HG03575 (cell line): ENCODE data around the gene KRT37.

Experiments used
- ATAC-seq: cut with Tn5 transposase; IDR thresholded peaks from one replicate; pipeline ENCODE4 v1.9.1; 2021; ENCODE audit not compliant: unreplicated experiment, insufficient number of reproducible peaks, low FRiP score; ENCODE audit errors: extremely low read depth

KRT37 gene

GRCh38 chr17:41424111-41424635 is at the start of gene KRT37:
KRT37 (minus strand) TSS chr17:41424585; CDS start chr17:41424523, 62 bp downstream.
- ATAC-seq, result no peak

GRCh38 chr17:41468346-41468745 is 44.0 kb upstream of the KRT37 start:
- ATAC-seq, result no peak

- no peak for ATAC-seq
Measured at GRCh38 chr17:41467561-41467960, 43.2 kb upstream of the KRT37 start.

GRCh38 chr17:41466988-41467387 is 42.6 kb upstream of the KRT37 start, which contains the start of gene KRT32:
KRT32 (minus strand) TSS chr17:41467386; CDS start chr17:41467325, 61 bp downstream.
- ATAC-seq, result no peak

GRCh38 chr17:41464682-41465081 is 40.3 kb upstream of the KRT37 start:
- no peak for ATAC-seq

- ATAC-seq, result no peak
Measured at GRCh38 chr17:41464173-41464572, 39.8 kb upstream of the KRT37 start.

GRCh38 chr17:41463746-41464145 is 39.4 kb upstream of the KRT37 start:
- no peak for ATAC-seq

GRCh38 chr17:41462705-41463104 is 38.3 kb upstream of the KRT37 start:
- no peak for ATAC-seq

- ATAC-seq, result no peak
Measured at GRCh38 chr17:41457676-41458075, 33.3 kb upstream of the KRT37 start.

- ATAC-seq, result no peak
Measured at GRCh38 chr17:41456204-41456603, 31.8 kb upstream of the KRT37 start.

- ATAC-seq, result no peak
Measured at GRCh38 chr17:41455236-41455635, 30.9 kb upstream of the KRT37 start.

GRCh38 chr17:41453066-41453465 is 28.7 kb upstream of the KRT37 start:
- ATAC-seq, result no peak

GRCh38 chr17:41452281-41452680 is 27.9 kb upstream of the KRT37 start:
- no peak for ATAC-seq

- ATAC-seq, result no peak
Measured at GRCh38 chr17:41451154-41451728, 26.9 kb upstream of the KRT37 start.

GRCh38 chr17:41449008-41449407 is 24.6 kb upstream of the KRT37 start:
- no peak for ATAC-seq

GRCh38 chr17:41448506-41448905 is 24.1 kb upstream of the KRT37 start:
- no peak for ATAC-seq

GRCh38 chr17:41446806-41447205 is 22.4 kb upstream of the KRT37 start:
- ATAC-seq, result no peak

- ATAC-seq, result no peak
Measured at GRCh38 chr17:41444640-41445039, 20.3 kb upstream of the KRT37 start.

GRCh38 chr17:41444186-41444585 is 19.8 kb upstream of the KRT37 start:
- no peak for ATAC-seq

GRCh38 chr17:41442739-41443138 is 18.4 kb upstream of the KRT37 start:
- ATAC-seq, result no peak

- no peak for ATAC-seq
Measured at GRCh38 chr17:41440531-41441033, 16.2 kb upstream of the KRT37 start, which contains the start of gene KRT38. KRT38 (minus strand) TSS chr17:41440983; CDS start chr17:41440921, 62 bp downstream.
